WTC11 (cell line): ENCODE data around the gene TTLL9. TPM values are rescaled to one million over a fixed set of nuclear protein-coding genes. Genes with fewer than 3 reads are reported as not detected.

Source experiments
- CTCF ChIP-seq: fragments of 200-600 bp; IDR thresholded peaks from 2 replicates; pipeline ENCODE4 v1.8.0; 2022; ENCODE audit warnings: antibody characterized with exemption
- E2F5 ChIP-seq: sonication (generic); formaldehyde crosslinking; IDR thresholded peaks from 2 replicates; pipeline ENCODE4 v1.8.1; 2022; ENCODE audit warnings: mild to moderate bottlenecking, moderate library complexity, missing genetic modification reagents
- EMX1 ChIP-seq: fragments of 250-450 bp; sonication (Bioruptor Pico); IDR thresholded peaks from 2 replicates; pipeline ENCODE4 v1.8.0; 2021; ENCODE audit warnings: mild to moderate bottlenecking
- FOXP1 ChIP-seq: sonication (generic); formaldehyde crosslinking; IDR thresholded peaks from 2 replicates; pipeline ENCODE4 v1.8.0; 2022; ENCODE audit warnings: missing genetic modification reagents, mild to moderate bottlenecking, moderate library complexity, borderline replicate concordance
- GABPB1 ChIP-seq: sonication (generic); formaldehyde crosslinking; IDR thresholded peaks from 2 replicates; pipeline ENCODE4 v1.8.1; 2023; ENCODE audit warnings: mild to moderate bottlenecking, missing genetic modification reagents
- GRHL2 ChIP-seq: fragments of 250-450 bp; sonication (Bioruptor Pico); IDR thresholded peaks from 2 replicates; pipeline ENCODE4 v1.8.0; 2022; ENCODE audit warnings: mild to moderate bottlenecking, moderate library complexity; ENCODE audit not compliant: insufficient replicate concordance, severe bottlenecking
- HMGA2 ChIP-seq: fragments of 250-450 bp; sonication (Bioruptor Pico); IDR thresholded peaks from 2 replicates; pipeline ENCODE4 v1.4.0; 2021; ENCODE audit warnings: mild to moderate bottlenecking, moderate library complexity
- IRF2 ChIP-seq: sonication (generic); formaldehyde crosslinking; IDR thresholded peaks from 2 replicates; pipeline ENCODE4 v1.8.0; 2022; ENCODE audit warnings: low read depth, missing genetic modification reagents, borderline replicate concordance
- PRRX2 ChIP-seq: fragments of 250-450 bp; sonication (Bioruptor Pico); IDR thresholded peaks from 2 replicates; pipeline ENCODE4 v1.8.0; 2021; ENCODE audit warnings: mild to moderate bottlenecking
- RORB ChIP-seq: fragments of 250-450 bp; sonication (Bioruptor Pico); IDR thresholded peaks from 2 replicates; pipeline ENCODE4 v1.9.0; 2021; ENCODE audit warnings: mild to moderate bottlenecking
- SP1 ChIP-seq: sonication (generic); formaldehyde crosslinking; conservative IDR thresholded peaks from 2 replicates; pipeline ENCODE4 v1.8.1; 2022; ENCODE audit warnings: missing genetic modification reagents
- TP53 ChIP-seq: sonication (generic); formaldehyde crosslinking; IDR thresholded peaks from 2 replicates; pipeline ENCODE4 v1.8.1; 2023; ENCODE audit warnings: mild to moderate bottlenecking, missing genetic modification reagents
- USF2 ChIP-seq: sonication (generic); formaldehyde crosslinking; IDR thresholded peaks from 2 replicates; pipeline ENCODE4 v1.8.1; 2023; ENCODE audit warnings: mild to moderate bottlenecking, missing genetic modification reagents, moderate library complexity
- ZNF121 ChIP-seq: sonication (generic); formaldehyde crosslinking; IDR thresholded peaks from 2 replicates; pipeline ENCODE4 v1.8.0; 2023; ENCODE audit warnings: missing genetic modification reagents
- ZNF138 ChIP-seq: sonication (generic); formaldehyde crosslinking; conservative IDR thresholded peaks from 2 replicates; pipeline ENCODE4 v1.8.1; 2022; ENCODE audit warnings: mild to moderate bottlenecking, moderate library complexity, missing genetic modification reagents
- ZNF232 ChIP-seq: sonication (generic); formaldehyde crosslinking; IDR thresholded peaks from 2 replicates; pipeline ENCODE4 v1.8.0; 2022; ENCODE audit warnings: mild to moderate bottlenecking, missing genetic modification reagents
- ZNF263 ChIP-seq: sonication (generic); formaldehyde crosslinking; IDR thresholded peaks from 2 replicates; pipeline ENCODE4 v1.8.1; 2022; ENCODE audit warnings: low read depth, mild to moderate bottlenecking, moderate library complexity, missing genetic modification reagents
- ZNF317 ChIP-seq: sonication (generic); formaldehyde crosslinking; IDR thresholded peaks from 2 replicates; pipeline ENCODE4 v1.8.1; 2023; ENCODE audit warnings: low read depth, mild to moderate bottlenecking, moderate library complexity, missing genetic modification reagents, borderline replicate concordance
- ZNF423 ChIP-seq: fragments of 250-450 bp; sonication (Bioruptor Pico); IDR thresholded peaks from 2 replicates; pipeline ENCODE4 v2.1.2; 2022; ENCODE audit warnings: mild to moderate bottlenecking, moderate library complexity
- total RNA-seq: library from RNA; stranded (reverse); gene quantifications from 3 replicates; pipeline ENCODE4 v1.2.3, GENCODE V29; 2021
- TF ChIP-seq, protein P1 (sequence below): sonication (generic); formaldehyde crosslinking; IDR thresholded peaks from 2 replicates; pipeline ENCODE4 v1.8.0; 2022; ENCODE audit warnings: mild to moderate bottlenecking, missing genetic modification reagents
- TF ChIP-seq, protein P2 (sequence below): sonication (generic); formaldehyde crosslinking; IDR thresholded peaks from 2 replicates; pipeline ENCODE4 v1.8.1; 2023; ENCODE audit warnings: mild to moderate bottlenecking, missing genetic modification reagents
- TF ChIP-seq, protein P3 (sequence below): sonication (generic); formaldehyde crosslinking; IDR thresholded peaks from 2 replicates; pipeline ENCODE4 v1.8.1; 2023; ENCODE audit warnings: mild to moderate bottlenecking, moderate library complexity, missing genetic modification reagents
- TF ChIP-seq, protein P4 (sequence below): fragments of 250-450 bp; sonication (Bioruptor Pico); IDR thresholded peaks from 2 replicates; pipeline ENCODE4 v1.9.0; 2021; ENCODE audit warnings: mild to moderate bottlenecking, borderline replicate concordance
- TF ChIP-seq, protein P5 (sequence below): sonication (generic); formaldehyde crosslinking; IDR thresholded peaks from 2 replicates; pipeline ENCODE4 v1.8.1; 2022; ENCODE audit warnings: missing genetic modification reagents, borderline replicate concordance

The TTLL9 gene
- total RNA-seq, 1 experiment from 2014 or later: not detected

DNA sequence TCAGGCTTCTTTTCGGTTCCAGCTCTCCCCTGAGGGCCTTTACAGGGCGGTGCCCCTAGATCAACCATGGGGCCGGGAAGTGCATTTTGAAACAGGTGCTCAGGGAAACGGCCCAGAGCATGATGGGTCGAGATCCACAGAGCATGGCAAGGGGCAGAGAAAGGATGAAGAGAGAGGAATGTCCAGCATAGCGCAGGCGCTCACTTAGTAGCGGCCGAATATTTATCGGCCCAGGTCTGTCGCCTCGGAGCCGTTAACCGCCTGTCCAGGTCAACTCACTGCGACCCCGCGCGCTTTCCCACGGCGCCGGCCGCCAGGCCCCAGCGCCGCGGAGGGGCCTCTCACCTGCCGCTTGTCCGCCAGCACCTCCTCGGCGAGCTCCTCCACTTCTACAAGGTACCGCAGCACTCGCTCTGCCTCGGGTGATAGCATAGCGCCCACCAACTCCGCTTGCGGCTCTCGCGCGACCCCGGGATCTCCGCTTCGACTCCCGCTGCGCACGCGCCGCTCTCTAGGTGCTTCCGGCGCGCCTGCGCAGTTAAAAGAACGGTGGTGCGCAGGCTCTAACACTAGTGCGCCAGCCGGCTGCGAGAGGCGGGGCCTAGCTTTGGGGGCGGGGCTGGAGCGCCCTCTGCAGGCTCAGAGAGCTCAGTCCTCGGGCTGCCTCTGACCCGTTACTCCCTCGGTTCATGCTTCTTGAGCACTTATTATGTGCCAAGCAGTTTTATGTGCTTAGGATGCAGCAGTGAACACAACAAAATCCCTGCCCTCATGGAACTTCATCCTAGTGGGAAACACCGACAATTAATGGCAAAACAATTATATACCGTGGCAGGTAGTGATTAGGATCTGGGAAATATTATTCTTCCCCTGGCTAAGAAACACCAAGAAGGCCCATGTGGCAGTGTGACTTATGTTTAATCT is 81.4 kb downstream of the TTLL9 start, which contains the start of gene PDRG1 (continued):
- no peak for TF ChIP-seq ZNF317 (CRISPR knock-in tag)
- TF ChIP-seq FOXP1 (CRISPR knock-in tag): peak; percentile 67; the same call in 1 of the 2 replicates
- TF ChIP-seq, protein P1, sequence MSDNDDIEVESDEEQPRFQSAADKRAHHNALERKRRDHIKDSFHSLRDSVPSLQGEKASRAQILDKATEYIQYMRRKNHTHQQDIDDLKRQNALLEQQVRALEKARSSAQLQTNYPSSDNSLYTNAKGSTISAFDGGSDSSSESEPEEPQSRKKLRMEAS (CRISPR knock-in tag): peak; percentile 81; the same call in 1 of the 2 replicates
- no peak for TF ChIP-seq ZNF121
- TF ChIP-seq IRF2 (CRISPR knock-in tag): no peak
- peak; percentile 68; the same call in 1 of the 2 replicates for TF ChIP-seq ZNF232
- TF ChIP-seq ZNF263 (CRISPR knock-in tag): no peak
- TF ChIP-seq CTCF: peak; percentile 77
- TF ChIP-seq EMX1 (CRISPR knock-in tag): no peak
- peak; percentile 96 for TF ChIP-seq SP1 (CRISPR knock-in tag)
- no peak for TF ChIP-seq HMGA2 (CRISPR knock-in tag)
- TF ChIP-seq GRHL2 (CRISPR knock-in tag): no peak
- TF ChIP-seq E2F5 (CRISPR knock-in tag): peak; percentile 55; the same call in 1 of the 2 replicates
- TF ChIP-seq, protein P2, sequence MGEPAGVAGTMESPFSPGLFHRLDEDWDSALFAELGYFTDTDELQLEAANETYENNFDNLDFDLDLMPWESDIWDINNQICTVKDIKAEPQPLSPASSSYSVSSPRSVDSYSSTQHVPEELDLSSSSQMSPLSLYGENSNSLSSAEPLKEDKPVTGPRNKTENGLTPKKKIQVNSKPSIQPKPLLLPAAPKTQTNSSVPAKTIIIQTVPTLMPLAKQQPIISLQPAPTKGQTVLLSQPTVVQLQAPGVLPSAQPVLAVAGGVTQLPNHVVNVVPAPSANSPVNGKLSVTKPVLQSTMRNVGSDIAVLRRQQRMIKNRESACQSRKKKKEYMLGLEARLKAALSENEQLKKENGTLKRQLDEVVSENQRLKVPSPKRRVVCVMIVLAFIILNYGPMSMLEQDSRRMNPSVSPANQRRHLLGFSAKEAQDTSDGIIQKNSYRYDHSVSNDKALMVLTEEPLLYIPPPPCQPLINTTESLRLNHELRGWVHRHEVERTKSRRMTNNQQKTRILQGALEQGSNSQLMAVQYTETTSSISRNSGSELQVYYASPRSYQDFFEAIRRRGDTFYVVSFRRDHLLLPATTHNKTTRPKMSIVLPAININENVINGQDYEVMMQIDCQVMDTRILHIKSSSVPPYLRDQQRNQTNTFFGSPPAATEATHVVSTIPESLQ: no peak
- no peak for TF ChIP-seq ZNF138 (CRISPR knock-in tag)
- TF ChIP-seq, protein P3, sequence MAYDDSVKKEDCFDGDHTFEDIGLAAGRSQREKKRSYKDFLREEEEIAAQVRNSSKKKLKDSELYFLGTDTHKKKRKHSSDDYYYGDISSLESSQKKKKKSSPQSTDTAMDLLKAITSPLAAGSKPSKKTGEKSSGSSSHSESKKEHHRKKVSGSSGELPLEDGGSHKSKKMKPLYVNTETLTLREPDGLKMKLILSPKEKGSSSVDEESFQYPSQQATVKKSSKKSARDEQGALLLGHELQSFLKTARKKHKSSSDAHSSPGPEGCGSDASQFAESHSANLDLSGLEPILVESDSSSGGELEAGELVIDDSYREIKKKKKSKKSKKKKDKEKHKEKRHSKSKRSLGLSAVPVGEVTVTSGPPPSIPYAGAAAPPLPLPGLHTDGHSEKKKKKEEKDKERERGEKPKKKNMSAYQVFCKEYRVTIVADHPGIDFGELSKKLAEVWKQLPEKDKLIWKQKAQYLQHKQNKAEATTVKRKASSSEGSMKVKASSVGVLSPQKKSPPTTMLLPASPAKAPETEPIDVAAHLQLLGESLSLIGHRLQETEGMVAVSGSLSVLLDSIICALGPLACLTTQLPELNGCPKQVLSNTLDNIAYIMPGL: peak; percentile 80
- TF ChIP-seq, protein P4, sequence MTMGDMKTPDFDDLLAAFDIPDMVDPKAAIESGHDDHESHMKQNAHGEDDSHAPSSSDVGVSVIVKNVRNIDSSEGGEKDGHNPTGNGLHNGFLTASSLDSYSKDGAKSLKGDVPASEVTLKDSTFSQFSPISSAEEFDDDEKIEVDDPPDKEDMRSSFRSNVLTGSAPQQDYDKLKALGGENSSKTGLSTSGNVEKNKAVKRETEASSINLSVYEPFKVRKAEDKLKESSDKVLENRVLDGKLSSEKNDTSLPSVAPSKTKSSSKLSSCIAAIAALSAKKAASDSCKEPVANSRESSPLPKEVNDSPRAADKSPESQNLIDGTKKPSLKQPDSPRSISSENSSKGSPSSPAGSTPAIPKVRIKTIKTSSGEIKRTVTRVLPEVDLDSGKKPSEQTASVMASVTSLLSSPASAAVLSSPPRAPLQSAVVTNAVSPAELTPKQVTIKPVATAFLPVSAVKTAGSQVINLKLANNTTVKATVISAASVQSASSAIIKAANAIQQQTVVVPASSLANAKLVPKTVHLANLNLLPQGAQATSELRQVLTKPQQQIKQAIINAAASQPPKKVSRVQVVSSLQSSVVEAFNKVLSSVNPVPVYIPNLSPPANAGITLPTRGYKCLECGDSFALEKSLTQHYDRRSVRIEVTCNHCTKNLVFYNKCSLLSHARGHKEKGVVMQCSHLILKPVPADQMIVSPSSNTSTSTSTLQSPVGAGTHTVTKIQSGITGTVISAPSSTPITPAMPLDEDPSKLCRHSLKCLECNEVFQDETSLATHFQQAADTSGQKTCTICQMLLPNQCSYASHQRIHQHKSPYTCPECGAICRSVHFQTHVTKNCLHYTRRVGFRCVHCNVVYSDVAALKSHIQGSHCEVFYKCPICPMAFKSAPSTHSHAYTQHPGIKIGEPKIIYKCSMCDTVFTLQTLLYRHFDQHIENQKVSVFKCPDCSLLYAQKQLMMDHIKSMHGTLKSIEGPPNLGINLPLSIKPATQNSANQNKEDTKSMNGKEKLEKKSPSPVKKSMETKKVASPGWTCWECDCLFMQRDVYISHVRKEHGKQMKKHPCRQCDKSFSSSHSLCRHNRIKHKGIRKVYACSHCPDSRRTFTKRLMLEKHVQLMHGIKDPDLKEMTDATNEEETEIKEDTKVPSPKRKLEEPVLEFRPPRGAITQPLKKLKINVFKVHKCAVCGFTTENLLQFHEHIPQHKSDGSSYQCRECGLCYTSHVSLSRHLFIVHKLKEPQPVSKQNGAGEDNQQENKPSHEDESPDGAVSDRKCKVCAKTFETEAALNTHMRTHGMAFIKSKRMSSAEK: no peak
- TF ChIP-seq ZNF423 (CRISPR knock-in tag): no peak
- TF ChIP-seq, protein P5, sequence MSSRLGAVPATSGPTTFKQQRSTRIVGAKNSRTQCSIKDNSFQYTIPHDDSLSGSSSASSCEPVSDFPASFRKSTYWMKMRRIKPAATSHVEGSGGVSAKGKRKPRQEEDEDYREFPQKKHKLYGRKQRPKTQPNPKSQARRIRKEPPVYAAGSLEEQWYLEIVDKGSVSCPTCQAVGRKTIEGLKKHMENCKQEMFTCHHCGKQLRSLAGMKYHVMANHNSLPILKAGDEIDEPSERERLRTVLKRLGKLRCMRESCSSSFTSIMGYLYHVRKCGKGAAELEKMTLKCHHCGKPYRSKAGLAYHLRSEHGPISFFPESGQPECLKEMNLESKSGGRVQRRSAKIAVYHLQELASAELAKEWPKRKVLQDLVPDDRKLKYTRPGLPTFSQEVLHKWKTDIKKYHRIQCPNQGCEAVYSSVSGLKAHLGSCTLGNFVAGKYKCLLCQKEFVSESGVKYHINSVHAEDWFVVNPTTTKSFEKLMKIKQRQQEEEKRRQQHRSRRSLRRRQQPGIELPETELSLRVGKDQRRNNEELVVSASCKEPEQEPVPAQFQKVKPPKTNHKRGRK (CRISPR knock-in tag): no peak
- TF ChIP-seq USF2 (CRISPR knock-in tag): no peak
- TF ChIP-seq TP53 (CRISPR knock-in tag): no peak
- TF ChIP-seq PRRX2 (CRISPR knock-in tag): no peak
- peak; percentile 62; the same call in 1 of the 2 replicates for TF ChIP-seq GABPB1 (CRISPR knock-in tag)
- no peak for TF ChIP-seq RORB (CRISPR knock-in tag)
